HG03196 (cell line): ENCODE results near the gene OBSCN.

Source experiments
- ATAC-seq: cut with Tn5 transposase; IDR thresholded peaks from one replicate; pipeline ENCODE4 v1.9.1; 2021; ENCODE audit not compliant: unreplicated experiment

OBSCN gene

DNA sequence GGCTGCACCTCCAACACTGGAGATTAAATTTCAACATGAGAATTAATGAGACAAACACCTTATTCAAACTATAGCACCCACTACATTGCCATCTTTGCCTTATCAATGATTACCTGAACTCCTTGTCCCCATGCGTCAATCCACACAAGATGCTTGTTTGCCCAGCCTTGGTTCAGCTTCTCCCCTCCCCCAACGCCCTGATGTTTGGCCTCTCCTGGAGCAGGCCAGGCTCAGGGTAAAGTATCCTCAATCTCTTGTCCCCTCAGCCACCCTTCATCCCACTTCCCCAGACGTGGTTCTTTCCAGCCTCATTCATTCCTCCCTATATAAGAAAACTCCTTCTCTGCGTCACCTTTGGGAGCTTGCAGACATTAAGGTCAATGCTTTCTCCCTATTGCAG lies 220.6 kb downstream of the OBSCN start:
- ATAC-seq, result no peak
